NCI-H345 treated with DMSO at 0.1 percent for 48 hours (cell line): ENCODE results near the gene AMDHD2.

Experiments
- DNase-seq: peaks from one replicate; lab custom pipeline; 2025; ENCODE audit not compliant: unreplicated experiment; lab: John Stamatoyannopoulos, UW

AMDHD2 gene

DNA sequence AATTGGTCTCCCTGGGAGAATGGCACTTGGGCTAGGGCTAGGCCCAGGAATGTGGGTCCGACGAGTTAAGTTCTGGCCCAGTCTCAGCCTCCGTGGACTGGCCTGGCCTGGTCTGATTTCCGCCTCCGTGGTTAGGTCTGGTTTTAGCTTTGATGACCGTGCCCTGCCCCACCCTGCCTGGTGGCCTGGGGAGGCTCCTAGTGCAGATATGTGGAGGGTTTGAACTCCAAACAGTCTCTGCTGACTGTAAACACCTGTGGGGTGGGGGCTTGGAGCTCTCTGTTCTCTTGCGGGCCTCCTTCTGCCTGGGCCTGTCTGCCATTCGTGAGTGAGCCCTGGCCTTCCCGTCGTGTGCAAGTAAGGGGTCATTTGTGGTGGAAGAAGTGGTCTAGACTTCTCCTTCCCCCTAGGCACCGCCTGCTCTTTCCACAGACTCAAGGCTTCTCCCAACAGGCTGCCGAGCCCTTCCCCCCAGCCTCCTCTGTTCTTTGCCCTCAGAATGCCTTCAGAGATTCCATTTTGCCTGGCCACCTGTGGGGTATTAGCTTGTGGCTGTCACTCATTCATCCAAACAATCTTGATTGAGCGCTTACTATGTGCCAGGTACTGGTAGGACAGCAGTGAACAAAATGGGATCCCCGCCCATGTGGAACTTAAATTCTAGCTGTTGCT lies 4.9 kb upstream of the AMDHD2 start:
- no peak for DNase-seq

DNA sequence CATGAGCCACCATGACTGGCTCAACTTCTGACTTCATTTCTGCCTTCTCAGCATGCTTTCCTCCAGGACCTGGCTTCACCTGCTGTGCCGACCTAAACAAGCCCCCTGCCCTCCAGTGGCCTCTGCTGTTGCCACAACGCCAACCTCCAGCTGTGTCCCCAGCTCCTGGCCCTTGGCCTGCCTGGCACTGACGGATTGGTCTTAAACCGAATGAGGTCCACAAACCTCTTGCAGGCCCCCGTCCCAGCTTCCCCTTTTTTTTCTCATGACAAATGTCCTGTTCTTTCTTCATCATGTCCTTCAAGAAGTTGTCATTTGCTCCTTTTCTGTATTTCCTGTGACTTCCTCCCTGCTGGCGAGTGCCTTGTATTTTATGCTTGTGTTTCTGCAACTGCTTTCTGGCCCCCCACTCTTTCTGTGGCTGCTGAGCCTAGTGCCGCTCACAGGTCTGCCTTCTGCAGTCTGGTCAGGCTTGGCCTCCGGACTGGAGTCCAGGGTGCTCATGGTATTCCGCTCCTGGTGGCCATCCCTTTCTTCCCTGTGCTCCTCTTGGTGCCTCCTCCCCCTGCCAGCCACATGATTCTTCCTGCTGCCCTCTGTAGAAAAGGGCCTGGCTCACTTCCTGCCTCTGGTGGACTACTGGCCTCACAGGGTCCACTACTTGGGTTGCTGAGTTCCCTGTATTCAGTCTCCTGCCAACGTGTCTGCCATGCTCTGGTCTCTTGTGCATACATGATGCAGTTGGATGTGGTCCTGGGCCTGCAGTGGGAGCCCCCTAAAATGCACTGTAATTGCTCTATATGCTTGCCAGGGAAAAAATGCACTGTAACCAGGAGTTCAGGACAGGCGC lies 3.6 kb upstream of the AMDHD2 start:
- no peak for DNase-seq

DNA sequence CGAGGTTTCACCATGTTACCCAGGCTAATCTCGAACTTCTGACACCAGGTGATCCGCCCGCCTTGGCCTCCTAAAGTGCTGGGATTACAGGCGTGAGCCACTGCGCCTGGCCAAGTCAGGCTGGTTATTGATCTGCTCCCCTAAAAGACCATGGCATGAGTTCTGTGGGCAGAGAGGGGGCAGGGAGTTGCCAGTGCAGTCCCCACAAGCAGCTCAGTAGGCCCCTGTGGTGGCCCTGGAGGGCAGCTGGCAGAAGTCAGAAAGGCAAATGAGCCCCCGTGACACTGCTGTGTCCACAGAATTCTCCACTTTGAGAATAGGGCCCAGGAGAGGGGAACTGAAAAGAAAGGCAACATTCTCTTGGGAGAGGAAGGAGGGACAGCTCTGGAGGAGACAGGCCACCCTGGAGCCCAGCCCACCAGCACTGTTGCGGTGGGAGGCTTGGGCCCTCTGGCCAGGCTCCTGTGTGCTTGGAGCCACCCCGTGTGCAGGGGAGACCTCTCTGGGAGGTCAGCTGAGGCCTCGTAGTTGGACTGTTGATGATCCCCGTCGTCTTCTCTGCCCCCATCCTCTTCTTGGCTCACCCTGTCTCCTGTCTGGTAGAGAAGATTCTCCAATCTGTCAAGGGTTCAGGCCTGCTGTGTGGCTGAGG lies 2.1 kb upstream of the AMDHD2 start:
- no peak for DNase-seq

GRCh38 chr16:2518823-2519710 lies 1.1 kb upstream of the AMDHD2 start:
- DNase-seq: no peak

DNA sequence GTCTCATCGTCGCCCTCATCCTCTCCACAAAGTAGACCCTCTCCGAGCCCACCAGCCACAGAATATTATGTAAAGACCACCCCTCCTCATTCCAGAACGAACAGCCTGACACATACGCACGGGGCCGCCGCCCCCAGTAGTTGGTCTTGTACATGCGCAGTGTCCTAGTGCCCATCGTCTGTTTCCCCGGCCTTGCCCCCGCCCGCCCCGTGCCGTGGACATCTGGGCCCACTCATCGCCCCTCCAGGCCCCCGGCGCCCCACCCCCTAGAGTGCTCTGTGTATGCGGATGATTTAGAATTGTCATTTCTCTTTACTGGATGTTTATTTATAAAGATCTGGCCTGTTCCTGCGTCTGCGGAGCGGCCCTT lies 475 bp upstream of the AMDHD2 start:
- no peak for DNase-seq

- DNase-seq: no peak
These were observed 787 bp downstream of the AMDHD2 start for GRCh38 chr16:2520784-2521531.

- no peak for DNase-seq
These were observed 3.6 kb downstream of the AMDHD2 start for GRCh38 chr16:2523801-2524231.

GRCh38 chr16:2524339-2524938 lies 4.3 kb downstream of the AMDHD2 start:
- no peak for DNase-seq

- DNase-seq: no peak
These were observed 6.0 kb downstream of the AMDHD2 start for GRCh38 chr16:2526135-2526534.

DNA sequence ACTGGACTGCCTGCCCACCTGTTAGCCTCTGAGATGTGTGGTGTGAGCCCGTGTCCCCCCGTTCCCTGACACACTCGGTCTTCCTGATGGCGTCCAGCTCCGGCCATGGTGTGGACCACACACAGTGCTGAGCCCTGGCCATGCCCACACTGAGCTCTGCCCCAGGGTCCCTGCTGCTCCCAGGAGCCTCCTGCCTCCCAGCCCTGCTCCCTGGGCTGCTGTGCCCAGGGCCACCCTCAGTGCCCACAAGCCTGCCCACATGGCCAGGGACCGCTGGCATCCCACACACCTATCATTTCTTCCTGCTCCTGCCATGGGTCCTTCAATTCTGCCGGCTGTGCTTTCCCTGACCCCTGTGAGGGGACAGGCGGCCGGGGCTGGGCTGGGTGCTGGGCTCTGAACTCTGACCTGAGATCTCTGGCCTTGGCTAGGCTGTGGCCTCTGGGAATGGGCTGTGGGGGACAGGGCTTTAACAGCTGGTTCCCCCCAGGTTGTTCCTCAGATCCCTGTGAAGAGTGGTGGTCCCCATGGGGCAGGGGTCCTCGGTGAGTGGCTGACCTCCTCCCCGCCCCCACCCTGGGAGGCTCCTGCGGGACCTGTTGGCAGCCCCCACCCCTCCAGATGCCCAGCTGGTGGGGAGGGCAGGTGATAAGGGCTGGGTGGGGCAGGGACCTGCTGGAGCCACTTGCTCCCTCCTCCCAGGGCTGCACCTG lies 7.1 kb downstream of the AMDHD2 start:
- no peak for DNase-seq

DNA sequence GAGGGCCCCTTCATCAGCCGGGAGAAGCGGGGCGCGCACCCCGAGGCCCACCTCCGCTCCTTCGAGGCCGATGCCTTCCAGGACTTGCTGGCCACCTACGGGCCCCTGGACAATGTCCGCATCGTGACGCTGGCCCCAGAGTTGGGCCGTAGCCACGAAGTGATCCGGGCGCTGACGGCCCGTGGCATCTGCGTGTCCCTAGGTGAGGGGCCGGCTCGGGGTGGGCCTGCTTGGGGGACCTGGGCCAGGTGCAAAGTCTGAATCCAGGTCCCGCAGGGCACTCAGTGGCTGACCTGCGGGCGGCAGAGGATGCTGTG lies 7.6 kb downstream of the AMDHD2 start:
- no peak for DNase-seq

DNA sequence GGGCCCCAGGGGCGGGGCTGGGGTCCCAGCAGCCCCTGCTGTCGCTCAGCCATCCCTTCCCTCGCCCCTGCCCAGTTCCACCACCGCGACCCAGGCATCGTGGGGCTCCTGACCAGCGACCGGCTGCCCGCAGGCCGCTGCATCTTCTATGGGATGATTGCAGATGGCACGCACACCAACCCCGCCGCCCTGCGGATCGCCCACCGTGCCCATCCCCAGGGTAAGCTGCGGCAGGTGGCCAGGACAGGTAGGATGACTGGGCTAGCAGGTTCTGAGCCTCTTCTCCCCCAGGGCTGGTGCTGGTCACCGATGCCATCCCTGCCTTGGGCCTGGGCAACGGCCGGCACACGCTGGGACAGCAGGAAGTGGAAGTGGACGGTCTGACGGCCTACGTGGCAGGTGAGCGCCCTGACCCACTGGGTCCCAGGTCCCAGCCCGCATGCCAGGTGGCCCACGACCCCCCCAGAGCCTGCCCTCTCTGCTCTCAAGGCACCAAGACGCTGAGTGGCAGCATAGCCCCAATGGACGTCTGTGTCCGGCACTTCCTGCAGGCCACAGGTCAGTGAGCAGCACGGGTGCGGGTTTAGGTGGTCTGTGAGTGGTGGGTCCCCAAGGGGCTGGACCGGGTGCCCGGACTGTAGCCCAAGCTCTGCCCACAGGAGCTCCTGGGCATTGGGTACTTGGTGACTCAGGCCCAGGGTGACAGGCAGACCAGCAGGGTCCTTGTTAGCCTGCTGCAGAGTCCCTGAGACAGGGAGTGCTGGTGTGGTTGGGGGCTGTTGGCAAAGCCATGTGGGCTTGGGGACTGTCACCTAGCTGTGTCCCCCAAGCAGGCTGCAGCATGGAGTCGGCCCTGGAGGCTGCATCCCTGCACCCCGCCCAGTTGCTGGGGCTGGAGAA lies 8.2 kb downstream of the AMDHD2 start:
- DNase-seq: no peak

- no peak for DNase-seq
These were observed 9.1 kb downstream of the AMDHD2 start for GRCh38 chr16:2529061-2529931.

DNA sequence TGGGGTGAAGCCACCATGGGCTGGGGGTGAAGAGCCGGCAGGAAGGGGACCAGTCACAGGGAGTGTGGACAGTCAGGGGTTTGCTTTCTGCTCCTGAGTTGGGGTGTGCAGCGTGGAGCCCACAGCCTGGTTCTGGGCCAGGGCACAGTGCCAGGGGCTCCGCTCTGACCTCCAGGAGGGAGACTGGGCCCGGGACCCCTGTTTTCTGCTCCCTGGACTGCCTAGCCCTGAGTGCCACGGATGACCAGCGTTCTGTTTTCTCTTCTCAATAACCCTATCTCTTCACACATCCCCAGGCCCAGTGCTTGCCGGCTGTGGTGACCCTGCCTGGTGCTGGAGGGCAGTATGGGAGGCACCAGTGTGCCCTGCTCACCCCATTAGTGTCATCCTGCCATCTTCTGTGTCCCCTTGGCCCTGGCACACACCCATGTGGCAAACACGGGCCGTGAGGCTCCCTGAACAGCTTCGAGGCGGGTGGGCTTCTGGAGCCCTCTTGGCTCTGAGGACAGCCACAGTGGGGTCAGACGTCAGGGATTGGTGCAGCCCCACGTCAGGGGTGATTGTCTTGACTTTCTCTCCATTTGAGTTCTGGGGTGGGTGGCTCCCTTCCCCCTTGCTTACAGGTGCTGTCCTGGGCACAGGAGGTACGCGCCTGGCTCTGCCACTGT lies 9.9 kb downstream of the AMDHD2 start:
- DNase-seq: no peak

GRCh38 chr16:2530629-2531318 lies 10.6 kb downstream of the AMDHD2 start:
- DNase-seq: no peak

- no peak for DNase-seq
These were observed 11.2 kb downstream of the AMDHD2 start, which contains the start of gene CEMP1 for GRCh38 chr16:2531371-2531695. TSS of gene CEMP1 (minus strand) at chr16:2531408. CDS start at chr16:2531073, 335 bp downstream.
